ENCODE results near the gene ECT2.
A peak's percentile ranks its signal among the peaks of the same experiment; 100 is the strongest.
"Not testable (repeated sequence)": the region's sequence is repeated elsewhere in the genome, so short reads cannot be mapped to it uniquely, and the experiment has no call there.

The ECT2 gene, protein sequence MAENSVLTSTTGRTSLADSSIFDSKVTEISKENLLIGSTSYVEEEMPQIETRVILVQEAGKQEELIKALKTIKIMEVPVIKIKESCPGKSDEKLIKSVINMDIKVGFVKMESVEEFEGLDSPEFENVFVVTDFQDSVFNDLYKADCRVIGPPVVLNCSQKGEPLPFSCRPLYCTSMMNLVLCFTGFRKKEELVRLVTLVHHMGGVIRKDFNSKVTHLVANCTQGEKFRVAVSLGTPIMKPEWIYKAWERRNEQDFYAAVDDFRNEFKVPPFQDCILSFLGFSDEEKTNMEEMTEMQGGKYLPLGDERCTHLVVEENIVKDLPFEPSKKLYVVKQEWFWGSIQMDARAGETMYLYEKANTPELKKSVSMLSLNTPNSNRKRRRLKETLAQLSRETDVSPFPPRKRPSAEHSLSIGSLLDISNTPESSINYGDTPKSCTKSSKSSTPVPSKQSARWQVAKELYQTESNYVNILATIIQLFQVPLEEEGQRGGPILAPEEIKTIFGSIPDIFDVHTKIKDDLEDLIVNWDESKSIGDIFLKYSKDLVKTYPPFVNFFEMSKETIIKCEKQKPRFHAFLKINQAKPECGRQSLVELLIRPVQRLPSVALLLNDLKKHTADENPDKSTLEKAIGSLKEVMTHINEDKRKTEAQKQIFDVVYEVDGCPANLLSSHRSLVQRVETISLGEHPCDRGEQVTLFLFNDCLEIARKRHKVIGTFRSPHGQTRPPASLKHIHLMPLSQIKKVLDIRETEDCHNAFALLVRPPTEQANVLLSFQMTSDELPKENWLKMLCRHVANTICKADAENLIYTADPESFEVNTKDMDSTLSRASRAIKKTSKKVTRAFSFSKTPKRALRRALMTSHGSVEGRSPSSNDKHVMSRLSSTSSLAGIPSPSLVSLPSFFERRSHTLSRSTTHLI

DNA sequence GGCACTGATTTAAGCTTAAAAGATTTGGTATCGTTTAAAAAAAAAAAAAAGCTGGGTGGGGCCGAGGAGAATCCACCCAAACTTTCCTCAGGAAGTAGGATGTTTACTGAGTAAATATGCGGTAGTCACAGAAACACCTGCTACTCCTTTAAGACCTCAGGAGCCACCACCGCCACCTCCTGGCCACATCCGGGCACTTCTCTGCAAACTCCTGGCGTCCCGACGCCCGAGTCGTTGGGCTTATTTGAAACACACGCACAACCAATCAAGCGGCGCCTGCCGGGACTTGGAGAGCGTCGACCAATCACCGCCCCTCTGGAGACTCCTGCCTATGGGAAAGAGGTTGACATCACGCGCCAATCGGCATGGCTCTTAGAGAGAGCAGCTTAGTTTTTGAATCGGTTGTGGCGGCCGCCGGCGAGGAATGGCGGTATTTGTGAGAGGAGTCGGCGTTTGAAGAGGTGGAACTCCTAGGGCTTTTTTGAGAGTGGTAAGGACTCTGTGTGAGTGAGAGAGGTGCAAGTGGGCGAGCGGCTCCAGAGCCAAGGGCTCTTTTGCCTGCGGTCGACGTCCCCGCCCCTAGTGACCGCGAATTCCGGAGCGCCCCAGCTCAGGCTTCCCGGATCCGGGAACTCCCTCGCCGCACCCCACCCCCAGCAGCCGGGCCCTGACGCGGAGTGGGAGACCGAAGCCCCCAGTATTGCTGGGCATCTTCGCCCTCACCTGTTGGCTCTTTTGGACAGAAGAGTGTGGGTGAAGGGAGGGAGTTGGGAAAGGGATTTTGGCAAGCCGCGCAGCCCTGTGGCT lies at the start of gene ECT2:
ECT2 (plus strand) TSS at position 359 of the 807 bp plus-strand sequence. CDS start 3,805 bp downstream, outside the sequence.
- DNase-seq (ENCODE audit: low read depth, low spot score): peak; percentile 100
- peak within 1 kb of the TSS; percentile 79 for H3K4me3 ChIP-seq (ENCODE audit: low read depth, low read length)
- TF ChIP-seq, protein P1, sequence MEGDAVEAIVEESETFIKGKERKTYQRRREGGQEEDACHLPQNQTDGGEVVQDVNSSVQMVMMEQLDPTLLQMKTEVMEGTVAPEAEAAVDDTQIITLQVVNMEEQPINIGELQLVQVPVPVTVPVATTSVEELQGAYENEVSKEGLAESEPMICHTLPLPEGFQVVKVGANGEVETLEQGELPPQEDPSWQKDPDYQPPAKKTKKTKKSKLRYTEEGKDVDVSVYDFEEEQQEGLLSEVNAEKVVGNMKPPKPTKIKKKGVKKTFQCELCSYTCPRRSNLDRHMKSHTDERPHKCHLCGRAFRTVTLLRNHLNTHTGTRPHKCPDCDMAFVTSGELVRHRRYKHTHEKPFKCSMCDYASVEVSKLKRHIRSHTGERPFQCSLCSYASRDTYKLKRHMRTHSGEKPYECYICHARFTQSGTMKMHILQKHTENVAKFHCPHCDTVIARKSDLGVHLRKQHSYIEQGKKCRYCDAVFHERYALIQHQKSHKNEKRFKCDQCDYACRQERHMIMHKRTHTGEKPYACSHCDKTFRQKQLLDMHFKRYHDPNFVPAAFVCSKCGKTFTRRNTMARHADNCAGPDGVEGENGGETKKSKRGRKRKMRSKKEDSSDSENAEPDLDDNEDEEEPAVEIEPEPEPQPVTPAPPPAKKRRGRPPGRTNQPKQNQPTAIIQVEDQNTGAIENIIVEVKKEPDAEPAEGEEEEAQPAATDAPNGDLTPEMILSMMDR (IDR thresholded peaks at IDR 0.05; ENCODE audit: low read depth, low read length): peak; percentile 76
- in situ Hi-C loops (cut with HindIII; ENCODE audit: low sequenced_read_pairs): no loop called here

DNA sequence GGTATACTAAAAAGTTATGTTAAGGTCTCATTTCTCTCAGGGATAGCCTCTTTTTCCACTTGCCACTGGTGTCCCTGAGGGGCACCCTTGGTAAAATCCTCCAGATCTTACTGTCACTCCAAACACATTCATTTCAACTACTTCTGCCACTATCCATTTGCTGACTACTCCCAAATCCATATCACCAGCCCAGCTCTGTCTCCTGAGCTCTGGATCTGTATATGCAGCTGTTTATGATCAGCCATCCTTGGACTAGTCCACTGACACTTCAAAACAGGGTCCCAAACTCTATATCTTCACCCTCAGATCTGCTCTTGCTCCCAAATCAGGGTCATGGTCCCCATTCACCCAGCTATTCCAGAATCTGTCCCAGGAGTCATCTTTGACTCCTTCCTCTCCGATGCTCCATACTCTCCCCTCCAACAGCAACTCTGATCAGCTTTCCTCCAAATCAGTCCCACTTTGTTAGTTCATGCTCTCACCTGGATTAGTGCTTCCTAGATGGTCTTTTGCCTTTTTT lies 49.5 kb upstream of the ECT2 start:
- TF ChIP-seq, protein P1 (IDR thresholded peaks at IDR 0.05; ENCODE audit: low read depth, low read length): no peak
- no peak overlapping the region for H3K4me3 ChIP-seq (ENCODE audit: low read depth, low read length)
- in situ Hi-C loops (cut with HindIII; ENCODE audit: low sequenced_read_pairs): no loop called here
- DNase-seq (ENCODE audit: low read depth, low spot score): no peak

DNA sequence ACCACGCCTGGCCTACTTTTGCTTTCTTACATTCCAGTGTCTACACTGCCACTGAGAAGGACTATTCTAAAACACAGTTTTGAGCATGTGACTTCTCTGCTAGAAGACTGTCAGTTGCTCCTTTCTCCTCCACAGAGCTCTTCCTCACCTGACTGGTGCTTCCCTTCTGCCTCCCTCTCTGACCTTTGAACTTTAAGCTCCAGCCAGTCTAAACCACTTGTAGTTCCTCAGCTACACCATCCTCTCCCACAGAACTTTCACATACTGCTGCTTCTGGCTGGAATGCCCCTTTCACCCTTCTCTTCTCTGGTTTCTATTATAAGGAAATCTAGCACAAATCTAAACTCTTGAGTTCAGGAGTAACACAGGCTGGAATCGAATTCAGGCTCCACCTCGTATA lies 48.8 kb upstream of the ECT2 start:
- in situ Hi-C loops (cut with HindIII; ENCODE audit: low sequenced_read_pairs): no loop called here
- TF ChIP-seq, protein P1 (IDR thresholded peaks at IDR 0.05; ENCODE audit: low read depth, low read length): no peak
- H3K4me3 ChIP-seq (ENCODE audit: low read depth, low read length): no peak overlapping the region

DNA sequence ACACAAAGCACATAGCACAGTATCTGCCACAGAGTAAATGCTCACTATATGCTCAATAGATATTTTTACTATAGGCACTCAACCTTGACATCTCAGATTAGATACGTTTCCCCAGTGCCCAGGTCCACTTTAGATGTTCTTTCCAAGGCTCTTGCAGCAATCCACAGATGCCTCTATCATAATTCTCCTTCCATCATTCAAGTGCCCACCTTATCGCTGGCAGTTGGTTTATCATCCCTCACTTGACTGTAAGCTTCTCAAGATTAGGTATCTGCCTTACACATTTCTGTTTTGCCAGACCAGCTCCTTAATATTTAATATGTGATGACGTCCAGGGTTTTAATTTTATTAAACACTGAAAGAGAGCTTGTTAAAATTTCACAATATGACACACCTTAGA lies 48.3 kb upstream of the ECT2 start:
- no peak for DNase-seq (ENCODE audit: low read depth, low spot score)
- H3K4me3 ChIP-seq (ENCODE audit: low read depth, low read length): no peak overlapping the region
- in situ Hi-C loops (cut with HindIII; ENCODE audit: low sequenced_read_pairs): no loop called here
- TF ChIP-seq, protein P1 (IDR thresholded peaks at IDR 0.05; ENCODE audit: low read depth, low read length): no peak

More for the DNA sequence above, 48.8 kb upstream of the ECT2 start:
- DNase-seq (ENCODE audit: low read depth, low spot score): no peak

DNA sequence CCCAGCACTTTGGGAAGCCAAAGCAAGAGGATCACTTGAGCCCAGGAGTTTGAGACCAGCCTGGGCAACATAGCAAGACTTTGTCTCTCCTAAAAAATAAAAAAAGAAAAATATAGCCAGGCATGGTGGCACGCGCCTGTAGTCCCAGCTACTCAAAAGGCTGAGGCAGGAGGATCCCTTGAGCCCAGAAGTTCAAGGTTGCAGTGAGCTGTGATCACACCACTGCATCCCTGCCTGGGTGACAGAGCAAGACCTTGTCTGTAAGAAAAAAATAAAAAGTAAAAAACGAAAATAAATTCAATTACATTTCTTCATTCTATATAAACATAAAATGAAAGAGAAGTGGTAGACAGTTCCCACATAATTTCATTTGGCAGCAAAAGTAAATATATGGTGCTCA lies 47.8 kb upstream of the ECT2 start:
- H3K4me3 ChIP-seq (ENCODE audit: low read depth, low read length); in situ Hi-C loops (cut with HindIII; ENCODE audit: low sequenced_read_pairs); DNase-seq (ENCODE audit: low read depth, low spot score): not testable (repeated sequence)

DNA sequence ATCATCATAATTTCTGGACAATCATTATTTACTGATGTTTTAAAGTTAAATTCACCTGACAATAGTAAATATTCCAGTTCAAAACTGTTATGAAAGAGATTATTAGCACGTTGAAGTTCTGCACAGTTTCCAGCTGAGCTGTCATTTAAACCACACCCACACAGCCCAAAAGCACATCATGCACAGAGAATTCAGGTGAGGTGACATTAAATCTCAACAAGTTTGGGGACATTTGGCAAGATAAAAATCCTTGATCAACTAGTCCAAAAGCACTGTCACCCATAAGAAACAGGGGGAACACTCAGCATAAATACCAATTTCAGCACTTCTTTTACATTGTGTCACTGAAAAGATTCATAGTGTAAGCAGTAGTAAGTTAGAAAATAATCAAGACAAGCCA lies 46.5 kb upstream of the ECT2 start:
- in situ Hi-C loops (cut with HindIII; ENCODE audit: low sequenced_read_pairs): no loop called here
- TF ChIP-seq, protein P1 (IDR thresholded peaks at IDR 0.05; ENCODE audit: low read depth, low read length): no peak

More for the DNA sequence above, 46.5 kb upstream of the ECT2 start:
- no peak overlapping the region for H3K4me3 ChIP-seq (ENCODE audit: low read depth, low read length)
- no peak for DNase-seq (ENCODE audit: low read depth, low spot score)
